DND-41 (cell line): Measurements from ENCODE around the gene EYA2.

Source experiments
- ATAC-seq: fragments of 200-7000 bp; cut with Tn5 transposase; 3 replicates; pipeline ENCODE4 v1.9.1; 2021; ENCODE audit warnings: low read depth; ENCODE audit not compliant: insufficient read depth
- DNase-seq: peaks from one replicate; pipeline ENCODE4 v3.0.0-alpha.2; 2020
- H2AFZ ChIP-seq: 2 replicates; pipeline ENCODE4 v1.6.0; 2012; ENCODE audit warnings: low read depth, low read length
- H3K27ac ChIP-seq: 2 replicates; pipeline ENCODE4 v1.5.1; 2012; ENCODE audit warnings: low read length, inconsistent platforms
- H3K27me3 ChIP-seq: fragments of 200-600 bp; sonication (generic); 2 replicates; pipeline ENCODE4 v1.6.0; 2012; ENCODE audit warnings: low read length, mild to moderate bottlenecking, inconsistent platforms; ENCODE audit not compliant: insufficient read depth, poor library complexity
- H3K36me3 ChIP-seq: 2 replicates; pipeline ENCODE4 v1.5.1; 2012; ENCODE audit warnings: low read length, inconsistent platforms; ENCODE audit not compliant: insufficient read depth
- H3K4me1 ChIP-seq: 2 replicates; pipeline ENCODE4 v1.5.1; 2012; ENCODE audit warnings: mild to moderate bottlenecking, low read length; ENCODE audit not compliant: insufficient read depth
- H3K4me2 ChIP-seq: 2 replicates; pipeline ENCODE4 v1.6.0; 2012; ENCODE audit warnings: mild to moderate bottlenecking, moderate library complexity, low read length, inconsistent platforms; ENCODE audit not compliant: insufficient read depth
- H3K4me3 ChIP-seq, 2 experiments: fragments of 200-600 bp in 1 of 2; shearing (Covaris generic) in 1 of 2; 2 replicates each; pipeline ENCODE4 v1.5.1; 2012 to 2016; ENCODE audit warnings: inconsistent platforms in 2 of 2, low read length in 2 of 2, mild to moderate bottlenecking in 2 of 2, low read depth in 1 of 2, moderate library complexity in 1 of 2
- H3K79me2 ChIP-seq: 2 replicates; pipeline ENCODE4 v1.6.0; 2012; ENCODE audit warnings: low read length, inconsistent platforms; ENCODE audit not compliant: insufficient read depth
- H3K9ac ChIP-seq: 2 replicates; pipeline ENCODE4 v1.6.0; 2012; ENCODE audit warnings: low read depth, mild to moderate bottlenecking, inconsistent platforms, low read length, moderate library complexity
- H3K9me3 ChIP-seq: 2 replicates; pipeline ENCODE4 v1.5.1; 2012; ENCODE audit warnings: low read length, moderate library complexity, mild to moderate bottlenecking, inconsistent platforms; ENCODE audit not compliant: insufficient read depth, severe bottlenecking
- H4K20me1 ChIP-seq: 2 replicates; pipeline ENCODE4 v1.6.0; 2012; ENCODE audit warnings: low read length; ENCODE audit not compliant: insufficient read depth
- CTCF ChIP-seq: IDR thresholded peaks from 2 replicates; pipeline ENCODE4 v1.5.1; 2012; ENCODE audit warnings: borderline replicate concordance, low read length, moderate library complexity, mild to moderate bottlenecking; ENCODE audit not compliant: poor library complexity, severe bottlenecking; ENCODE audit errors: extremely low read depth
- EZH2 ChIP-seq: IDR thresholded peaks from 3 replicates; pipeline ENCODE4 v1.6.1; 2012; ENCODE audit warnings: borderline replicate concordance, low read depth, mild to moderate bottlenecking, moderate library complexity, low read length, inconsistent platforms; ENCODE audit not compliant: severe bottlenecking

Gene EYA2

DNA sequence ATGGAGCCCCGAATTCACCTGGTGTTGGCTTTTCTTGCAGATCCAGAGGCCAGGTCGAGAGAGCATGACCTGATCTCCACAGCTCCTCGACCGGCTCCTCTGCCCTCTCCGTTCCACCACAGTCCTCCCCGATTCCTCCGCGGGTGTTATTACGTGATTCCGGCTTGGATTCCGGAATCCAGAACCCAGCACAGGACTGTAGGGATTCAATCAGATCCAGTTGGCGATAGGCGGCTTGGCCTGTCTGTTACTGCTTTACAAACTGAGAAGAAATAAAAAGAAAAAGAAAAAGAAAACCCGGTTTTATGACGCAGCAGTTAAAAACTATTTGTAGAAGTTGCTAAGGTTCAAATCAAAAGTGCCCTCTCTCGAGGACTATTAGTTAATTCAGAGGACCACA is 222.7 kb downstream of the EYA2 start:
- Histone ChIP-seq H3K27me3 (peaks cover 4% of the 10 kb centered on the region), H3K36me3 (no peaks in the 10 kb centered on the region), H3K4me2 (no peak overlapping the region), H3K79me2 (no peaks in the 10 kb centered on the region), H3K9ac (no peak overlapping the region), H2AFZ (no peak overlapping the region), H3K4me3 (no peak overlapping the region), H3K4me1 (no peaks in the 10 kb centered on the region), H3K9me3 (no peaks in the 10 kb centered on the region), H3K27ac (no peak overlapping the region), H4K20me1 (no peaks in the 10 kb centered on the region)
- DNase-seq: no peak
- no peak for ATAC-seq
- TF ChIP-seq EZH2: no peak
- TF ChIP-seq CTCF: no peak

GRCh38 chr20:47117773-47118172 is 223.1 kb downstream of the EYA2 start:
- Histone ChIP-seq H3K9ac (no peak overlapping the region), H4K20me1 (no peaks in the 10 kb centered on the region)
- TF ChIP-seq EZH2 (no peak), CTCF (no peak)

DNA sequence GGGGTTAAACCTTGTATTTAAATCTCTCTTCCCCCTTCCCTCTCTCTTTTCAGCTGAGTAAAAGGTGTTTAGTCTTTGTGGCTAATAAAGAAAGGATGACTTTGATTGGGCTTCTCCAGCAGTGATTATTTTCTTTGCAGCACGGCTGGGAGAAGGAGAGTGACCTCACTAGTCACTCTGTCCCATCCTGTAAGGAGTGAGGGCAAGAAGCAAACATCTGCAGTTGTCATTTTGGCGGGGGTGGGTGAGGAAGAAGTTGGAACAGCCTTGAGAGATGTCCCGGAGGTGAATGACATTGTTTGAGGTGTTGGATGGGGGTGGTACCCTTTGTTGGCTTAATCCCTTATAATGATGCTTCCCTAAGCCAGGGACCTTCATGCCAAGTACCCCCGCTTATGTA is 223.6 kb downstream of the EYA2 start:
- Histone ChIP-seq H3K27ac (no peak overlapping the region), H2AFZ (no peak overlapping the region), H3K4me3 (no peak overlapping the region), H3K9ac (no peak overlapping the region), H3K79me2 (no peaks in the 10 kb centered on the region), H3K4me2 (no peak overlapping the region), H3K4me1 (no peaks in the 10 kb centered on the region), H3K36me3 (no peaks in the 10 kb centered on the region), H4K20me1 (no peaks in the 10 kb centered on the region), H3K9me3 (no peaks in the 10 kb centered on the region), H3K27me3 (peaks cover 7% of the 10 kb centered on the region)
- no peak for DNase-seq
- TF ChIP-seq CTCF: no peak
- TF ChIP-seq EZH2: no peak
- no peak for ATAC-seq

More at GRCh38 chr20:47117773-47118172, 223.1 kb downstream of the EYA2 start:
- no peaks in the 10 kb centered on the region for H3K9me3 ChIP-seq
- H3K79me2 ChIP-seq: no peaks in the 10 kb centered on the region
- no peaks in the 10 kb centered on the region for H3K36me3 ChIP-seq
- peaks cover 5% of the 10 kb centered on the region for H3K27me3 ChIP-seq
- no peak overlapping the region for H3K4me2 ChIP-seq
- no peaks in the 10 kb centered on the region for H3K4me1 ChIP-seq
- ATAC-seq (no peak), DNase-seq (no peak)
- H2AFZ ChIP-seq: no peak overlapping the region
- no peak overlapping the region for H3K4me3 ChIP-seq
- H3K27ac ChIP-seq: no peak overlapping the region

DNA sequence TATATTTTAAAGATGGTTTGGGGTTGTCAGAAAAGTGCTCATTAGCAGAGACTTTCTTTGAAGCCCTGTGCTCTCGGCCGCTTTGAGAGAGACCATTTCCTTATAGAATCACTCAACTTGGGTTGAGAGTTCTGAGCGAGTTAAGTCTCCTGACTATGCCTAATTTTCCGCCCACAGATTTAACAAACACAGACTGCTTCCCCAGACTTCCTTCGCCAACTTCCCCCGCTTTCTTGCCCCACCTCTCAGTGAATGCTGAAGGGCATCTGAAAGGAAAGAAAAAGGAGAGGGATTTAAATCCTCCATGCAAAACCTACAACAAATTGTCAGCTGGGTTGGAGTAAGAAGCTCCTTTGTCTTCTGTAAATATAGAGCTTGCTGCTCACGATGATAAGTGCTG is 224.0 kb downstream of the EYA2 start:
- TF ChIP-seq EZH2: no peak
- no peak for TF ChIP-seq CTCF
- Histone ChIP-seq H3K27ac (no peak overlapping the region), H2AFZ (no peak overlapping the region), H4K20me1 (no peaks in the 10 kb centered on the region), H3K4me1 (no peaks in the 10 kb centered on the region), H3K36me3 (no peaks in the 10 kb centered on the region), H3K9ac (no peak overlapping the region), H3K9me3 (no peaks in the 10 kb centered on the region), H3K4me3 (no peak overlapping the region), H3K27me3 (peaks cover 7% of the 10 kb centered on the region), H3K79me2 (no peaks in the 10 kb centered on the region), H3K4me2 (no peak overlapping the region)
- ATAC-seq (no peak), DNase-seq (no peak)
